GM18511 (cell line): Measurements from ENCODE around the gene NCOA7.
"Not testable (repeated sequence)": the region's sequence is repeated elsewhere in the genome, so short reads cannot be mapped to it uniquely, and the experiment has no call there.

ENCODE experiments used
- ATAC-seq: cut with Tn5 transposase; IDR thresholded peaks from one replicate; pipeline ENCODE4 v1.9.1; 2021; ENCODE audit warnings: mild to moderate bottlenecking, moderate library complexity; ENCODE audit not compliant: unreplicated experiment

NCOA7 gene

GRCh38 chr6:125913864-125914351 is 123.1 kb downstream of the NCOA7 start:
- no peak for ATAC-seq

DNA sequence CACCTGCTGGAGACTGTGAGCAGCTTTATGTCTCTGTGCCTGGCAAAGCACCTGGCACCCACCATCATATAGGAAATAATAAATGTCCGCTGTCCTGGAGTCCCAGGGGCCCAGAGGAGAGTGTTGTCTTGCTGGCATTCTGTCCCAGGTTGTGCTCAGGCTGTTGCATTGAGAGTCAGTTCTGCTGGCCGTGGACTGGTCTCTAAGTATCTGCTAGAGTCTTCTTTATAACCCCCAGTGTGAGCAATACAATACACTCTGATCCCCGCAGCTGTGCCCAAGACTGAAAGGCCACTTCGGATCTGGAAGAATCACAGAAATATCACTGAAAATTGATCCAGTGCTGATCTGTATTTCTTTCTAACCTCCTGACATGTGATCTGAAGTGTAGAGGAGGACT is 127.5 kb downstream of the NCOA7 start:
- no peak for ATAC-seq

- ATAC-seq = peak; percentile 97
Measured at GRCh38 chr6:125918681-125919566, 128.2 kb downstream of the NCOA7 start.

DNA sequence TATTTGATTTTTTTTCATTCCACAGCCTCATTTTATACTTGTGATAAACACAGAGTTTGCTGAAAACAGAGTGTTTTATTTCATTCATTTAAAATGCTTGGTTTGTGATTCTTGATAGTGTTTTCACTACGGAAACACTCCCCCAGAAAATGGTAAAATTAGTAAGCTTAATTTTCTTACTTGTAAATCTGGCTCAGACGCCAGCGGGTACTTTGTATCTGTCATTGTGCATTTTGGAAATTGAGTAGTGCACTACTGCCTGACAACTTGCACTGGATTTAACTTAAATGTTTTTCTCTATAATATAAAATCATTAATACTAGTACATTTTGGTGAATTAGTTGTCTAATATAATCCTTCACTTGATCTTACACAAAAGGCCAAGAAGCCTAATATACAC is 128.9 kb downstream of the NCOA7 start:
- peak; percentile 12 for ATAC-seq

- ATAC-seq = no peak
Measured at GRCh38 chr6:125922322-125922860, 131.6 kb downstream of the NCOA7 start.

GRCh38 chr6:125923366-125923877 is 132.7 kb downstream of the NCOA7 start:
- ATAC-seq = no peak

DNA sequence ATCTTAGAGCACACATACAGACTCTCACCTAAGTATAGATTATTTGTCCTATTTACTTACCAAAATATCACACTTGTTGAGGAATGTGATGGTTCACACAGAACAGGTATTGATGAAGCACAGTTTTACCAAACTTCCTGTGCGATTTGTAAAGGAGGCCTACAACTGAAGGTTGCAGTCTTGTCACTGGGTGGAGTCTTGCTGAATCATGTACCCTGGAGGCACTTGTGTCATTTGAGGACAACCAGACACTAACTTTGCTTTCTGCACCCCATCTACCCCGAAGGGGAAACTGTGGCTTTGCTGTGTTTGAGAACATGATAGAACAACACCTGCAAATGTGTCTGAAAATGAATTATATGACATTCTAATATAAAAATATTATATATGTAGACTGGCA is 133.4 kb downstream of the NCOA7 start:
- no peak for ATAC-seq

DNA sequence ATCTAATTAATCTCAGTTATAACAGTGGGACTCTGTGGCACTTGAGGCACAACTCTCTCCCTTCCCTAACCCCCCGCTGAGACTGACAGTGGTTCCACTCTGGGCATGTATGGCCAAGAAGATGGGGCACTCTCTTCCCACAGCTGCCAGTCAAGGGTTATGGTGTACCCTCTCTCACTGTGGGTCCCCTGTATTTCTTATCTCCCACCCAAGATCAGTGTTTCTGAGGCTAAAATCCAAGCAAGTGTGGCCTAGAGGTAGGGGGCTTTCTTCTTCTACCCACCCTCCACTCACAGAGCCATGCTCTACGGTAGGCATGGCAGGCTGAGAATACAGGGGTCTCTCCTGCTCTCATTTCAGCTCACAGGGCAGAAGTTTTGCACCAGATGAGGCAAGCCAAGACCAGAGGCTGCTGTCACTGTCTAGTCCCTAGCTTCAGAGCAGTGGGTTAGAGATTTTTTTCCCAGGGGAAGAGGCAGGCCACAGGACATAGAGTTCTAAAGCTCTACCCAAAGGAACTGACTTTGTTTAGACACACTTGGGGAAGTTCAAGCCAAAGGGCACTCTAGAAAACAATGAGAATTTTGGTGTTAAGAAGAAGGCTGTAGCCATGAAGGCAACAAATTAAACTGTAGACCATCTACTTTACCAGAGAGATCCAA is 134.1 kb downstream of the NCOA7 start:
- ATAC-seq = no peak

GRCh38 chr6:125926711-125927110 is 136.0 kb downstream of the NCOA7 start:
- no peak for ATAC-seq

- ATAC-seq = no peak
Measured at GRCh38 chr6:125927761-125928160, 137.0 kb downstream of the NCOA7 start.

DNA sequence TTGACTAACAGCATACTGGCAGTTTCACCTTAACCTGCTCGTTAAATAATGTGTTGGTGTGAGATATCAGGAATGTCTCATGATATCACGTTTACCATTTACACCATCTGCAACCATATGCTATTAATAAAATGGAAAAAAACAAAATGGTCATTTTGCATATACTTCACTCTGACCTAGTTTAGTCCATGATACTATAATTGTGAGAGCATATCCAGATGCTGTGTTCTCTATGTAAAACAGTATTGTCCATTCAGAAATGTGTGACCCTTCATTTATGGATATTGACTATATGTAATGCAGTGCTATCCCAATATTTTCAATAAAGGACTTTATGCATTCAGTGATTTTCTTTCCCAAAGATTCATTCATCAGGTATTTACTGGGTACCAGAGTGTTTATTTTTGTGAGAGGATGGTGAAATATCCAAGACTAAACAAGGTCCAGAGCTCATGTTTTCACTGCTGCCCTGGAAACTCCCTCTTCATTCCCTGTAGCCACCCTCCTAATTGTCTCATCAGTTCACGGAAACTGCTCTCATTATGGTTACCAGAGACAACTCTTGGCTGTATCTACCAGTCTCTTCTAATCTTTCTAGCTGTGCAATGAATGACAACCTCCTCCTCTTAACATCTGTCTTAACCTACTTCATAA is 140.1 kb downstream of the NCOA7 start:
- ATAC-seq = no peak

DNA sequence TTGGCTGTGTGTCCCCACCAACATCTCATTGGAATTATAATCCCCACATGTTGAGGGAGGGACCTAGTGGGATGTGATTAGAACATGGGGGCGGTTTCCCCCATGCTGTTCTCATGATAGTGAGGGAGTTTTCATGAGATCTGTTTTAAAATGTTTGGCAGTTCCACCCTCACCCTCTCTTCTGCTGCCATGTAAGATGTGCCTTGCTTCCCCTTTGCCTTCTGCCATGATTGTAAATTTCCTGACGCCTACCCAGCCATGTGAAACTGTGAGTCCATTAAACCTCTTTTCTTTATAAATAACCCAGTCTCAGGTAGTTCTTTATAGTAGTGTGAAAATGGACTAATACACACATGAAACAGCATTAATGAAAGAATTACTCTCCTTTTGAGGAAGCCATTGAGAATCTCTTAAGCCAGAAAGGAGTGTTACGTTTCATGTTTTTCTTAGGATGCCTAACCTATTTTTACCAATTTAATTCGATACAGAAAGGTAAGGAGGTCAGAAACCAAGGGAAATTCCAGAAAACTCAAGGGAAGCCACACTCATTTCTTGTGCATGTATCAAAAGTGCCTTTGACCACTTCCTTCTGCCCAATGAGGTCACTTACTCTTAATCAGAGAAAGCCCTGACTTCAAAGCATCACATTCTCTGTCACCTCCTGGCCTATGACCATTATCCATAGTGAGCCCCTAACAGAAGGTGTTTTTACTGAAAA is 141.1 kb downstream of the NCOA7 start:
- ATAC-seq = peak; percentile 78

DNA sequence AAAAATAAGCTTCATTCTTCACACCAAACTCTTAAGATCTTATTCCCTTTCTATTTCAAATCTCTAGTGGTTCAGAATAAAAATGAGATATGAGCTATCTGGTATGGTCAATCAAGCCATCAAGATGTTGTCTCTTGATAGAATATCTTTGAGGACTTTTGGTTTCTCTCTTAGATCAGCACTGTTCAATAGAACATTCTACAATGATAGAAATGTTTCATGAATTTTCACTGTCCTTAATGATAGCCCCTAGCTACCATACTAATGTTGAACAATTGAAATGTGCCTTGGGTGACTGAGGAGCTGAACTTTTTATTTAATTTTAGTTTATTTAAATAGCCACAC is 141.7 kb downstream of the NCOA7 start:
- ATAC-seq = peak; percentile 19

- ATAC-seq = not testable (repeated sequence)
Measured at GRCh38 chr6:125935520-125935919, 144.8 kb downstream of the NCOA7 start.

DNA sequence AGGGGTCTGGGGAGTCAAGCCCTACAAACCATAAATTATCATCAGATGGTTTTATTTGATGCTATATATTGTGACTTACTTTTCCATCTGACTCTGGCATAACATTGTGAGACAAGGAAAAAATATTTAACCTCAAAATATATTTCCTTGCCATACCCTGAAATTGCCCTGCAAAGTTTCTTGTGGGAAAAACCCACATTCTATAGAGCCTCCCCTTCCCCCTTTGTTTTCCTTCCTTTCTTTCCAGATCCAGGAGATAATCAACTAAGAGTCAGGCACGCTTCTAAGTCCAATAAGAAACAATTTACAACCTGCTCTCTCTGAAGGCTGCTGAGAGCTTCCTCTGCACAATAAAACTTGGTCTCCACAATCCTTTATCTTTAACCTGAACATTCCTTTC is 148.3 kb downstream of the NCOA7 start:
- no peak for ATAC-seq

DNA sequence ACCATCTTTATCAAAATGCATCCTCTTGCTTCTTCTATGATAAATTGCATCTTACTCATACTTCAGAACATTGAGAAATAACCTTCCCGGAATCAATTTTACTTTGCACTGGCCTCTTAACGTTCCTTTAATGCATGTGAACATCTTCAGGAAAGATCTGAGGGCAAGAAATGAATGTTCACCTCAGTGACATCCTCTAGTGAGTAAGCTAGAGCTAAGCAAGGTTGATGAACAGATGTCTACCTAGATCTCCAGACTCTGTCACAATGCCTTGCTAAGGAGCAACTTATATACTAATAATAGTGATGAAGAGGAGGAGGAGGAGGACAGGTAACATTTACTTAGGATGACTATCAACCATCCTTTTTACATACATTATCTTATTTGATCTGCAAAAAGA is 149.0 kb downstream of the NCOA7 start:
- ATAC-seq = no peak

DNA sequence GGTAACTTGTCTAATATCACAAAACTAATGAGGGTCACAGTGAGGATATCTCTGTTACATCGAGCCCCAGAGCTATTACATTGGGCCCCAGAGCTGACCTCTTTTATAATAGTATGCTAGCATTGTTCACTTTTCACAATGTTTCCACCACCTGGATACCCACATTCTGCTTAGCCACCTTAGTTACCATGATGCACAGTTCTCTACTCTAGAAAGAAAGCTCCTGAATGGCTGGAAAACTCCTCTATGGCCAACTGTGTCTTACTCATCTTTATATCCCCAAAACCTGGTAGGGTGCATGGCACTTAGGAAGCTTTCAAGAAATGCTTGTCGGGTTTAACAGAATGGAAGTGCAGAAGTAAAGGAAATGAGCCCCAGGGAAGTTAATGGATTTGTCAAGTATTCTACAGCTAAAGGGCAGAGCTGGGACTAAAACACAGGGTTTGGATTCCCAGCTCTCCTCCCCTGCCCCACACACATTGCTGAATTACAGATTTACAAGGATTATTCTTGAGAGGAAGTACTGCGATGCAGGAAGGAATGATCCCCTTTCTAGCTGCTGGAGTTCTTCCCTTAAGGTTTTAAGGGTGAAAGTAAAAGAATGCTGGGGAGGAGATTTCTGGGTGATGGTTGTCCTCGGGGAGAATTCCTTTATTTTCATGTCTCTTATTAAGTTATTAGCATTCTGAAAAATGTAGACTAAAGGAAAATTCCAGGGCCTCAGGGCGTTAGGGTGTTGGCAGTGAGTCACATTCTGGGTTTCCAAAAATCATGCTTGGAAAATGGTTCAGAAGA is 149.7 kb downstream of the NCOA7 start:
- ATAC-seq = no peak

- no peak for ATAC-seq
Measured at GRCh38 chr6:125942672-125943527, 152.1 kb downstream of the NCOA7 start.
